ENCODE data around the gene ACTG1.

DNA sequence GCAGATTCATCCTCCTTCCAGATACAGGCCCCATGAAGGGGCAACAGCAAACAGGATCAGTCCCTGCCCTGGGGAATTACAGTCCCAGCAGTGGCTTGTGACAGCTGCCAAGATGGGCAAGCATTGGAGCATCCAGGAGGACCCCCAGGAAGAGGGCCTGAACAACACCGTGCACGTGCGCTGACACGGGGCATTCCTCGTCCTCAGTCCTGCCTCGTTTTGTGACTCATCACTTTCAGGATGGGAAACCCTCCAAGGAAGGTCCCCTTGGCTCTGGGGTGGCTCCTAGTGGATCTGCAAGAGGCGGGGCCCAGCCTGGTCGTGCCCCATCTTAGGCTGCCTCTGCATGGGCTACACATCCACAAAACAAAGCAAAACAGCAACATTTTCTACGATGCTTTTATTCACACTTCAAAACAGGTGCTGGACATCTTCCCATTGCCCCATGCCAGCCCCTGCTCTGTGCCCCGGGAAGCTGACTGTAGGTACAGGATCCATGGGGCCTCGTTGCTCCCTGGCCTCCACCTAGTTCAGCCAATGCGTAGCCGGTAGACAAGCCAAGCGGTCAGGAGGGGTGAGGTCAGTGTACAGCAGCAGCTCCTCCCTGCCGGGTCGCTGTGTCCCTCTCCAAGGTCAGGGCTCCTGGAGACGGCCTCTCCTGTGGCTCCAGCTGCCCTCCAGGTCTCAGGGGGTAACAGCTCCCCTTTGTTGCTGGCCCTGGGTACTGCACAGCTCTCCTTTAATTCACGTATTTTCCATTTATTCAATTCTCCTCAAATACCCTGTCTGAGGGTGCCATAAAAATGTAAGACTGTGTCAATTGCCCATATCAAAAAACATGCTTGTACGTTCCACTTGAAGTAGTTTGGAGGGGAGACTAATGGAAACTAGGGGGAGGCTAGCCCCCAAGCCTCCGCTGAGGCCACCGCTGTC, 32.2 kb downstream of the ACTG1 start:
- TF ChIP-seq MAX (IDR thresholded peaks at IDR 0.05; ENCODE audit: low read depth), result peak; percentile 65; the same call in 1 of the 2 replicates
- peak; percentile 19; the same call in 1 of the 2 replicates for TF ChIP-seq CTCF (IDR thresholded peaks at IDR 0.05)
- no peak for TF ChIP-seq RCOR1 (IDR thresholded peaks at IDR 0.05; ENCODE audit: low read length)
- no peak for TF ChIP-seq EZH2phosphoT487 (IDR thresholded peaks at IDR 0.05; ENCODE audit: borderline replicate concordance, low read depth)
- no peak for TF ChIP-seq EP300 (IDR thresholded peaks at IDR 0.05; ENCODE audit: borderline replicate concordance in 1 of 2, low read depth in 1 of 2, low read length in 1 of 2)
- TF ChIP-seq MXI1 (IDR thresholded peaks at IDR 0.05; ENCODE audit: low read depth, low read length), result no peak
- no peak for TF ChIP-seq RAD21 (IDR thresholded peaks at IDR 0.05; ENCODE audit: low read length)
- no peak for TF ChIP-seq TCF12 (IDR thresholded peaks at IDR 0.05)
- TF ChIP-seq RFX5 (IDR thresholded peaks at IDR 0.05; ENCODE audit: low read length), result no peak
- no peak for TF ChIP-seq FOXJ3 (CRISPR knock-in tag; IDR thresholded peaks at IDR 0.05)

All from SK-N-SH (cell line).